ENCODE measurements around the gene RFK. TPM values are rescaled to one million over a fixed set of nuclear protein-coding genes. Genes with fewer than 3 reads are reported as not detected.

RFK gene
- total RNA-seq, 1 experiment from 2014 or later: 35.0 TPM

- intact Hi-C loops (cut with micrococcal nuclease): no loop called here
- no peak for ATAC-seq
Measured at GRCh38 chr9:76349865-76350264, 44.4 kb downstream of the RFK start.

More at GRCh38 chr9:76349865-76350264, 44.4 kb downstream of the RFK start:
- H3K4me3 ChIP-seq (replicated peaks in 1 of 2; ENCODE audit: low read depth in 1 of 2, low read length in 2 of 2): no peak overlapping the region
- no peak for TF ChIP-seq POLR2A (IDR thresholded peaks at IDR 0.05; ENCODE audit: borderline replicate concordance, extremely low read depth, insufficient read depth, insufficient read length)
- TF ChIP-seq JUND (IDR thresholded peaks at IDR 0.05): no peak
- no peak for TF ChIP-seq POLR2AphosphoS5 (IDR thresholded peaks at IDR 0.05; ENCODE audit: low read depth, low read length)
- no peak for TF ChIP-seq EZH2 (IDR thresholded peaks at IDR 0.05)
- TF ChIP-seq TCF7L2 (IDR thresholded peaks at IDR 0.05; ENCODE audit: borderline replicate concordance, extremely low read depth, insufficient read depth, insufficient read length): no peak
- no peak for TF ChIP-seq MAX (IDR thresholded peaks at IDR 0.05)
- no peak for TF ChIP-seq REST (IDR thresholded peaks at IDR 0.05; ENCODE audit: low read depth)
- no peak for TF ChIP-seq YY1 (IDR thresholded peaks at IDR 0.05; ENCODE audit: extremely low read depth, insufficient replicate concordance, low read depth, low read length)
- TF ChIP-seq ZFX (IDR thresholded peaks at IDR 0.05): no peak
- no peak for TF ChIP-seq SRF (IDR thresholded peaks at IDR 0.05; ENCODE audit: low read depth)
- no peak for TF ChIP-seq ELF1 (IDR thresholded peaks at IDR 0.05; ENCODE audit: borderline replicate concordance, low read depth)
- no peak for TF ChIP-seq ZNF274 (IDR thresholded peaks at IDR 0.05; ENCODE audit: low read depth, low read length)
- TF ChIP-seq SIN3A (IDR thresholded peaks at IDR 0.05; ENCODE audit: low read depth): no peak
- no peak for TF ChIP-seq EGR1 (IDR thresholded peaks at IDR 0.05; ENCODE audit: low read depth)
- TF ChIP-seq RAD21 (IDR thresholded peaks at IDR 0.05; ENCODE audit: low read depth): no peak
- no peak for TF ChIP-seq EZH2phosphoT487 (IDR thresholded peaks at IDR 0.05; ENCODE audit: borderline replicate concordance)
- no peak for TF ChIP-seq FOSL1 (IDR thresholded peaks at IDR 0.05; ENCODE audit: low read depth)
- TF ChIP-seq CEBPB (IDR thresholded peaks at IDR 0.05; ENCODE audit: low read depth): no peak
- TF ChIP-seq CTCF (IDR thresholded peaks at IDR 0.05 in 2 of 3, conservative IDR thresholded peaks at IDR 0.05 in 1 of 3; ENCODE audit: borderline replicate concordance in 1 of 3, insufficient read depth in 1 of 3, low read depth in 2 of 3, low read length in 2 of 3): no peak
- BruUV-seq (replicated peaks): no TSS peak
- H3K36me3 ChIP-seq (ENCODE audit: control insufficient read depth in 1 of 2, insufficient read depth in 2 of 2, low read length in 2 of 2): no peaks in the 10 kb centered on the region
- ChIA-PET RAD21 (ENCODE audit: low non-redundant PET in 1 of 2, low total read pairs in 2 of 2, uncharacterized antibody in 2 of 2, unreplicated experiment in 2 of 2) (no interaction called here), POLR2A (no interaction called here), CTCF (no interaction called here)
- H2AFZ ChIP-seq (ENCODE audit: low read depth, low read length, poor library complexity, severe bottlenecking): no peak overlapping the region
- no peaks in the 10 kb centered on the region for H3K27me3 ChIP-seq (ENCODE audit: insufficient read depth, low read length)
- no peak overlapping the region for H3K9ac ChIP-seq (ENCODE audit: low read length)
- H3K4me2 ChIP-seq (ENCODE audit: low read length): no peak overlapping the region
- no peaks in the 10 kb centered on the region for H3K9me2 ChIP-seq (ENCODE audit: insufficient read depth)
- H3K79me2 ChIP-seq (ENCODE audit: insufficient read depth, low read length): no peaks in the 10 kb centered on the region
- no peak for DNase-seq (ENCODE audit: low read depth, low spot score)
- H3K9me3 ChIP-seq (ENCODE audit: control insufficient read depth in 1 of 2, insufficient read depth in 1 of 2, low read depth in 1 of 2, low read length in 2 of 2): no peaks in the 10 kb centered on the region
- H3K4me1 ChIP-seq (ENCODE audit: control insufficient read depth in 1 of 2, insufficient read depth in 2 of 2, low read length in 2 of 2): no peaks in the 10 kb centered on the region
- no peak overlapping the region for H3K27ac ChIP-seq (ENCODE audit: low read depth, low read length)
- no peaks in the 10 kb centered on the region for H4K20me1 ChIP-seq (ENCODE audit: insufficient read depth)

Data from HCT116 (cell line).